Spleen (tissue), 11 donors: ENCODE results near the gene DNM3. TPM values are rescaled to one million over a fixed set of nuclear protein-coding genes. Genes with fewer than 3 reads are reported as not detected.
"Not testable (repeated sequence)": the region's sequence is repeated elsewhere in the genome, so short reads cannot be mapped to it uniquely, and the experiment has no call there.

Experiments
- DNase-seq: peaks from one replicate; pipeline ENCODE4 v3.0.0-alpha.2; 2020
- H3K27ac ChIP-seq, 8 donors: fragments of 200-600 bp; sonication (generic) in 7 of 8; 1 replicate in 4 of 8; 2 replicates in 4 of 8; pipeline versions ENCODE4 v1.5.0 to v1.8.0; 2016 to 2021; ENCODE audit warnings: inconsistent platforms in 4 of 8, mild to moderate bottlenecking in 4 of 8, moderate library complexity in 1 of 8
- H3K27me3 ChIP-seq, 7 donors: fragments of 200-600 bp; sonication (generic) in 6 of 7; replicated peaks in 1 of 7; 1 replicate in 4 of 7; 2 replicates in 3 of 7; pipeline versions ENCODE4 v1.5.0 to v1.8.0; 2016 to 2021; ENCODE audit warnings: inconsistent platforms in 3 of 7, mild to moderate bottlenecking in 1 of 7
- H3K36me3 ChIP-seq, 6 donors: fragments of 200-600 bp; sonication (generic) in 5 of 6; 1 replicate in 4 of 6; 2 replicates in 2 of 6; pipeline versions ENCODE4 v1.5.0 to v1.8.0; 2016 to 2021; ENCODE audit warnings: inconsistent platforms in 2 of 6
- H3K4me1 ChIP-seq, 6 donors: fragments of 200-600 bp; sonication (generic) in 5 of 6; 1 replicate in 3 of 6; 2 replicates in 3 of 6; pipeline versions ENCODE4 v1.5.0 to v1.8.0; 2016 to 2021; ENCODE audit warnings: inconsistent platforms in 3 of 6
- H3K4me3 ChIP-seq, 8 donors: fragments of 200-600 bp; sonication (generic) in 7 of 8; 1 replicate in 4 of 8; 2 replicates in 4 of 8; pipeline versions ENCODE4 v1.5.0 to v1.8.0; 2016 to 2021; ENCODE audit warnings: inconsistent platforms in 4 of 8, mild to moderate bottlenecking in 4 of 8, moderate library complexity in 2 of 8
- H3K9me3 ChIP-seq, 8 donors: fragments of 200-600 bp; sonication (generic) in 7 of 8; 1 replicate in 4 of 8; 2 replicates in 4 of 8; pipeline versions ENCODE4 v1.5.0 to v1.8.0; 2016 to 2021; ENCODE audit warnings: inconsistent platforms in 4 of 8
- POLR2A ChIP-seq, 3 donors: fragments of 450-650 bp; IDR thresholded peaks; one replicate each; pipeline ENCODE4 v1.5.1; 2017; ENCODE audit warnings: antibody characterized with exemption in 3 of 3, mild to moderate bottlenecking in 1 of 3
- POLR2AphosphoS5 ChIP-seq, 3 donors: sonication (generic); formaldehyde crosslinking; IDR thresholded peaks; one replicate each; pipeline ENCODE4 v1.5.1; 2017; ENCODE audit warnings: antibody characterized with exemption in 3 of 3
- WGBS, 5 donors: extraction: QIAGEN DNeasy Blood & Tissue Kit in 3 of 5; methylation state at CpG; one replicate each; pipeline versions ENCODE4 v1.1.5 to v1.1.7; 2013 to 2018; 5-methylcytosine and 5-hydroxymethylcytosine counted together
- intact Hi-C: fragments of 100-400 bp; cut with DNase I; formaldehyde crosslinking; loops from one replicate; pipeline ENCODE4 v1.15.0; 2023; ENCODE audit warnings: low total_unique reads
- polyA plus RNA-seq, 3 donors: library from polyadenylated mRNA; stranded (reverse); fragments of 200-250 nt; gene quantifications; one replicate each; pipeline ENCODE4 v1.2.1, GENCODE V29; 2013
- total RNA-seq, 7 donors: library from RNA; depleted of rRNA in 3 of 7; stranded (reverse); fragments of >200 nt in 3 of 7; fragmentation: NEBNext Ultra II Directional in 4 of 7; extraction: Animal tissue kit (Norgen Biotek cat#: 25700) in 4 of 7; gene quantifications; one replicate each; pipeline versions ENCODE4 v1.1.0 to v1.2.1, GENCODE V29; 2016 to 2021
- TF ChIP-seq, protein P1 (sequence below), 11 experiments: fragments of 200-600 bp in 7 of 11; fragments of 450-650 bp in 4 of 11; sonication (generic) in 4 of 11; IDR thresholded peaks in 8 of 11; conservative IDR thresholded peaks in 3 of 11; 1 replicate in 7 of 11; 2 replicates in 4 of 11; pipeline versions ENCODE4 v1.4.0 to v1.8.0; 2016 to 2021; ENCODE audit warnings: antibody characterized with exemption in 11 of 11, inconsistent platforms in 4 of 11, mild to moderate bottlenecking in 1 of 11
- donor health status: healthy with polysubstance abuse.
- donor health status: DM: no; HTN: no; CAD: no; lungs with moderate emphysema.
- donor health status: DM: no; HTN: no; CAD: no.
- donor health status: Bipolar disorder and iron deficiency.
- donor health status: healthy.
- donor health status: DM: no; HTN: no; CAD: no.
- donor health status: DM: yes; HTN: yes; CAD: no.

The DNM3 gene
- total and polyA plus RNA-seq, 10 donors, result 0.61 to 10.2 (median 4.9) TPM

DNA sequence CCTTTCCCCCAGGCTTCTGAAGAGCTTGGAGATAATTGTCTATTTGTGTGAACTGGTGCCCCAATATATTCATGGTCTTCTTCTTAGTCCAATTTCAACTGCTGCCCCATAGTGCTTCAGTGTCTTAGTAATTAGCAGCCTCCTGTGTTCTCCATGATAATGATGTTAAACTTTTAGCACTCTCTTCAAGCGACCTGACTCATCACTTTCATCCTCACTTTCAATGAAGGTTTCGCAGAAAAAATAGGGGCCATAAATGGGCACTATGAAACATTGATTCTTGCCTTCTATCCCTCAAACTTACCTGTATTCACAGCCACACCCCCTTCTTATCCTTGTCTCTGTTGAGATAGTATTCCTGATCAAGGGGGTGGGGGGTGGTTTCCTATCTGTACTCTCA, 210.6 kb downstream of the DNM3 start:
- no peaks in the 10 kb centered on the region for H3K9me3 ChIP-seq
- no peak for DNase-seq
- intact Hi-C loops, result no loop called here
- no peak for TF ChIP-seq POLR2A (IDR thresholded peaks at IDR 0.05)
- TF ChIP-seq, protein P1, sequence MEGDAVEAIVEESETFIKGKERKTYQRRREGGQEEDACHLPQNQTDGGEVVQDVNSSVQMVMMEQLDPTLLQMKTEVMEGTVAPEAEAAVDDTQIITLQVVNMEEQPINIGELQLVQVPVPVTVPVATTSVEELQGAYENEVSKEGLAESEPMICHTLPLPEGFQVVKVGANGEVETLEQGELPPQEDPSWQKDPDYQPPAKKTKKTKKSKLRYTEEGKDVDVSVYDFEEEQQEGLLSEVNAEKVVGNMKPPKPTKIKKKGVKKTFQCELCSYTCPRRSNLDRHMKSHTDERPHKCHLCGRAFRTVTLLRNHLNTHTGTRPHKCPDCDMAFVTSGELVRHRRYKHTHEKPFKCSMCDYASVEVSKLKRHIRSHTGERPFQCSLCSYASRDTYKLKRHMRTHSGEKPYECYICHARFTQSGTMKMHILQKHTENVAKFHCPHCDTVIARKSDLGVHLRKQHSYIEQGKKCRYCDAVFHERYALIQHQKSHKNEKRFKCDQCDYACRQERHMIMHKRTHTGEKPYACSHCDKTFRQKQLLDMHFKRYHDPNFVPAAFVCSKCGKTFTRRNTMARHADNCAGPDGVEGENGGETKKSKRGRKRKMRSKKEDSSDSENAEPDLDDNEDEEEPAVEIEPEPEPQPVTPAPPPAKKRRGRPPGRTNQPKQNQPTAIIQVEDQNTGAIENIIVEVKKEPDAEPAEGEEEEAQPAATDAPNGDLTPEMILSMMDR (IDR thresholded peaks at IDR 0.05 in 8 of 11, conservative IDR thresholded peaks at IDR 0.05 in 3 of 11), result no peak
- TF ChIP-seq POLR2AphosphoS5 (IDR thresholded peaks at IDR 0.05), result no peak
- no peaks in the 10 kb centered on the region for H3K36me3 ChIP-seq
- H3K4me1 ChIP-seq, result no peaks in the 10 kb centered on the region
- no peak overlapping the region for H3K4me3 ChIP-seq
- WGBS, 5 donors, result 83 to 96% (median 86%) methylated on average over 2 of the region's 2 CpGs
- no peaks in the 10 kb centered on the region for H3K27me3 ChIP-seq
- no peak overlapping the region for H3K27ac ChIP-seq

DNA sequence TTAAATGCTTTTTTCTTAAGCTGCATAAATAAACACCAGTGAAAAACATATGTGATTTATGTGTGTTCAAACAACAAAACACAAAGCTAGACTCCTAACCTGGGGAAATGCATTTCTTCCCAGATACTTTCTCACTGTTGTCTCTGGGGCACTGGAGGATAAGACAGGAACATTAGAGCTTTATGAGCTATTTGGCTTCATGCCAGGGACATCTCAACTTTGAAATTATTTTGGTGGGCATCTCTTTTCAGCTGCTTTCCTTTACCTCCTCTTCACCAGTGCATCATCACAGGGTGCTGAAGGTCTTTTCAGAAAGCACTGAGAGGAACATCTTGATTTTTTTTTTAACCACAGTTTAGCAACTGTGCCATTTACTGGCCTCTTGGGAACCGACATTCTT, 212.9 kb downstream of the DNM3 start:
- Histone ChIP-seq H3K4me3 (no peak overlapping the region), H3K27me3 (no peaks in the 10 kb centered on the region), H3K4me1 (no peaks in the 10 kb centered on the region), H3K9me3 (no peaks in the 10 kb centered on the region), H3K36me3 (no peaks in the 10 kb centered on the region), H3K27ac (no peak overlapping the region)
- DNase-seq, result no peak
- WGBS, 5 donors, result 86 to 93% (median 89%) methylated on average over 1 of the region's 1 CpG
- no peak for TF ChIP-seq POLR2A (IDR thresholded peaks at IDR 0.05)
- TF ChIP-seq, protein P1 (IDR thresholded peaks at IDR 0.05 in 8 of 11, conservative IDR thresholded peaks at IDR 0.05 in 3 of 11), result no peak
- TF ChIP-seq POLR2AphosphoS5 (IDR thresholded peaks at IDR 0.05), result no peak
- intact Hi-C loops, result no loop called here

DNA sequence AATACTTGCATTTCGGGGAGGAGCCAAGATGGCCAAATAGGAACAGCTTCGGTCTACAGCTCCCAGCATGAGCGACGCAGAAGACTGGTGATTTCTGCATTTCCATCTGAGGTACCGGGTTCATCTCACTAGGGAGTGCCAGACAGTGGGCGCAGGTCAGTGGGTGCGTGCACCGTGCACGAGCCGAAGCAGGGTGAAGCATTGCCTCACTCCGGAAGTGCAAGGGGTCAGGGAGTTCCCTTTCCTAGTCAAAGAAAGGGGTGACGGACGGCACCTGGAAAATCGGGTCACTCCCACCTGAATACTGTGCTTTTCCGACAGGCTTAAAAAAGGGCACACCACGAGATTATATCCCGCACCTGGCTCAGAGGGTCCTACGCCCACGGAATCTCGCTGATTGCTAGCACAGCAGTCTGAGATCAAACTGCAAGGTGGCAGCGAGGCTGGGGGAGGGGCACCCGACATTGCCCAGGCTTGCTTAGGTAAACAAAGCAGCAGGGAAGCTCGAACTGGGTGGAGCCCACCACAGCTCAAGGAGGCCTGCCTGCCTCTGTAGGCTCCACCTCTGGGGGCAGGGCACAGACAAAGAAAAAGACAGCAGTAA, 214.6 kb downstream of the DNM3 start:
- intact Hi-C loops, H3K9me3 ChIP-seq, H3K27me3 ChIP-seq, H3K4me3 ChIP-seq, H3K27ac ChIP-seq, H3K4me1 ChIP-seq, H3K36me3 ChIP-seq, DNase-seq: not testable (repeated sequence)
- 90 to 96% (median 94%) methylated on average over 19 to 23 of the region's 23 CpGs for WGBS, 5 donors

DNA sequence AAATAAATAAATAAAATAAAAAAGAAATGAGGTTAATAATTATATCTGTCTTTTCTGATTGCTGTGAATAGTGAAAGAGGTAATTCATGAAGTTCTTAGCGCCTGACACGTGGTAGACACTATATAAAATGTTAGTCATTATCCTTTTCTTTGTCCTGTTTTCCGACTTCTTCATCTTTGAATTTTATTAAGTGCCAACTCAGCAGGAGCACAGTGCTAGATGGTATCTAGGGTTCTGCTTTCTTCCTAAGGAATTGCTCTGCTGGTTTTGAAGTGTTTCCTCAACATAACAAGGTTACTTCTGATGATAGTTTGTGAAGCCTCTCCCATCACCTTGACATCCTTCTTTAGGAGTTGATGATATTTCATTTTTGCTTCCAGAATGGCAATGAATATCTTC, 227.0 kb downstream of the DNM3 start:
- WGBS, 5 donors, result 80 to 94% (median 86%) methylated on average over 3 of the region's 3 CpGs
- TF ChIP-seq, protein P1 (IDR thresholded peaks at IDR 0.05 in 8 of 11, conservative IDR thresholded peaks at IDR 0.05 in 3 of 11), result no peak
- no peak for TF ChIP-seq POLR2AphosphoS5 (IDR thresholded peaks at IDR 0.05)
- no peak for TF ChIP-seq POLR2A (IDR thresholded peaks at IDR 0.05)
- Histone ChIP-seq H3K36me3 (no peaks in the 10 kb centered on the region), H3K27me3 (no peaks in the 10 kb centered on the region), H3K4me1 (no peaks in the 10 kb centered on the region), H3K4me3 (no peak overlapping the region), H3K9me3 (no peaks in the 10 kb centered on the region), H3K27ac (no peak overlapping the region)
- DNase-seq, result no peak
- intact Hi-C loops, result no loop called here

DNA sequence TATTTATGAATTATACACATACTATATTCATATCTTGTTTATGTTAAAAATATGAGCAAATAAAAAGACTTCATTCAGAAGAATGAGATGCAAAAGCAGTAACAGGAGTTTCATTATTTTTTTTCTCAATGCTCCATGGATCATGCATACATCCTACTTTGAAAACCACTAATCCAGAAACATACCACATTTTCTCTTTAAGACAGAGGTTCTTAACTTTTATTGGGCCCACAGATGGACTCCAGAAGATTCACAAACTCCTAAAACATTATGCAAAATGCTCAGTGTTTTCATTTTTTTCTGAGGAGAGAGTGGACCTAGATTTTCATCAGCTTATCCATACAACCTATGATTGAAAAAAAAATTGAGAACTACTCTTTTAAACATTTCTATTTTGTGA, 227.8 kb downstream of the DNM3 start:
- no peak for TF ChIP-seq POLR2A (IDR thresholded peaks at IDR 0.05)
- no peak for TF ChIP-seq POLR2AphosphoS5 (IDR thresholded peaks at IDR 0.05)
- TF ChIP-seq, protein P1 (IDR thresholded peaks at IDR 0.05 in 8 of 11, conservative IDR thresholded peaks at IDR 0.05 in 3 of 11), result no peak
- H3K9me3 ChIP-seq, result no peaks in the 10 kb centered on the region
- intact Hi-C loops, result no loop called here

More for the DNA sequence above, 227.8 kb downstream of the DNM3 start:
- no peaks in the 10 kb centered on the region for H3K36me3 ChIP-seq
- H3K27me3 ChIP-seq, result no peaks in the 10 kb centered on the region
- H3K4me1 ChIP-seq, result no peaks in the 10 kb centered on the region
- no peak for DNase-seq
- H3K4me3 ChIP-seq, result no peak overlapping the region
- H3K27ac ChIP-seq, result no peak overlapping the region
